B cell (primary cell): ENCODE data around the gene CYP4F22. TPM values are rescaled to one million over a fixed set of nuclear protein-coding genes. Genes with fewer than 3 reads are reported as not detected.

Experiments
- ATAC-seq: fragments of 200-7000 bp; cut with Tn5 transposase; one replicate; pipeline ENCODE4 v1.10.0; 2021; ENCODE audit warnings: low read depth, mild to moderate bottlenecking, moderate number of reproducible peaks, moderate library complexity
- CTCF ChIA-PET: fragments of 350-600 bp; sonication (Branson Sonifier 250); formaldehyde crosslinking; loops from one replicate; lab custom pipeline; 2021; ENCODE audit warnings: antibody characterized with exemption, inconsistent platforms; lab: Charles Lee
- POLR2A ChIA-PET: fragments of 350-600 bp; sonication (Branson Sonifier 250); formaldehyde crosslinking; loops from one replicate; lab custom pipeline; 2021; ENCODE audit warnings: antibody characterized with exemption; lab: Charles Lee
- DNase-seq: peaks from one replicate; pipeline ENCODE4 v3.0.0; 2013
- H2AFZ ChIP-seq: 2 replicates; pipeline ENCODE4 v1.6.1; 2012; ENCODE audit warnings: mild to moderate bottlenecking, low read depth, low read length; ENCODE audit not compliant: insufficient read depth, poor library complexity, severe bottlenecking
- H3K27ac ChIP-seq, 2 donors: 1 replicate in 1 of 2; 2 replicates in 1 of 2; pipeline ENCODE4 v1.5.1; 2012 to 2013; ENCODE audit warnings: low read length in 2 of 2, mild to moderate bottlenecking in 2 of 2, moderate library complexity in 1 of 2
- H3K27me3 ChIP-seq, 4 experiments: fragments of 200-600 bp in 1 of 4; sonication (generic) in 1 of 4; replicated peaks in 1 of 4; 1 replicate in 2 of 4; 2 replicates in 2 of 4; pipeline versions ENCODE4 v1.6.1 to v1.7.0; 2013 to 2016; ENCODE audit warnings: low read length in 3 of 4, mild to moderate bottlenecking in 2 of 4, mixed read lengths in 1 of 4, moderate library complexity in 1 of 4; ENCODE audit not compliant: insufficient read depth in 4 of 4, control insufficient read depth in 3 of 4; ENCODE audit errors: control extremely low read depth in 1 of 4
- H3K36me3 ChIP-seq, 2 experiments: replicated peaks in 1 of 2; 1 replicate in 1 of 2; 2 replicates in 1 of 2; pipeline versions ENCODE4 v1.6.1 to v1.7.1; 2013; ENCODE audit warnings: low read length in 1 of 2; ENCODE audit not compliant: insufficient read depth in 2 of 2, control insufficient read depth in 1 of 2; ENCODE audit errors: control extremely low read depth in 1 of 2, extremely low read depth in 1 of 2
- H3K4me1 ChIP-seq, 2 donors: fragments of 200-600 bp in 1 of 2; sonication (generic) in 1 of 2; 1 replicate in 1 of 2; 2 replicates in 1 of 2; pipeline versions ENCODE4 v1.5.1 to v1.6.1; 2013 to 2017; ENCODE audit warnings: low read length in 2 of 2; ENCODE audit not compliant: control insufficient read depth in 2 of 2, insufficient read depth in 2 of 2
- H3K4me2 ChIP-seq: replicated peaks from 2 replicates; pipeline ENCODE3; 2012; ENCODE audit warnings: mild to moderate bottlenecking, low read depth, low read length; ENCODE audit not compliant: poor library complexity, severe bottlenecking
- H3K4me3 ChIP-seq, 5 experiments: fragments of 200-600 bp in 1 of 5; sonication (generic) in 1 of 5; 1 replicate in 3 of 5; 2 replicates in 2 of 5; pipeline versions ENCODE4 v1.5.1 to v1.7.0; 2011 to 2016; ENCODE audit warnings: low read length in 4 of 5, mild to moderate bottlenecking in 4 of 5, low read depth in 2 of 5, control low read depth in 1 of 5, moderate library complexity in 1 of 5; ENCODE audit not compliant: insufficient read depth in 1 of 5; ENCODE audit errors: control extremely low read depth in 1 of 5, extremely low read depth in 1 of 5
- H3K79me2 ChIP-seq: fragments of 200-600 bp; sonication (generic); one replicate; pipeline ENCODE4 v1.6.0; 2016; ENCODE audit warnings: low read length; ENCODE audit not compliant: control insufficient read depth, insufficient read depth
- H3K9ac ChIP-seq: fragments of 200-600 bp; sonication (generic); 2 replicates; pipeline ENCODE4 v1.6.1; 2017; ENCODE audit warnings: mild to moderate bottlenecking, low read length, moderate library complexity
- H3K9me3 ChIP-seq, 3 donors: one replicate each; pipeline versions ENCODE4 v1.6.1 to v1.7.1; 2013; ENCODE audit warnings: low read length in 2 of 3; ENCODE audit not compliant: control insufficient read depth in 2 of 3, insufficient read depth in 1 of 3; ENCODE audit errors: control extremely low read depth in 1 of 3
- H4K20me1 ChIP-seq: 2 replicates; pipeline ENCODE4 v1.6.0; 2012; ENCODE audit warnings: mild to moderate bottlenecking, low read length; ENCODE audit not compliant: insufficient read depth, control insufficient read depth, poor library complexity, severe bottlenecking
- H3K27ac Mint-ChIP-seq: one replicate; pipeline ENCODE4 v1.8.0; 2021; ENCODE audit warnings: mixed read lengths
- H3K27me3 Mint-ChIP-seq: one replicate; pipeline ENCODE4 v1.8.0; 2021; ENCODE audit warnings: mixed read lengths
- H3K4me1 Mint-ChIP-seq: one replicate; pipeline ENCODE4 v1.8.0; 2021; ENCODE audit warnings: mixed read lengths
- H3K4me3 Mint-ChIP-seq: one replicate; pipeline ENCODE4 v1.8.0; 2021; ENCODE audit warnings: mixed read lengths
- H3K9me3 Mint-ChIP-seq: one replicate; pipeline ENCODE4 v1.8.0; 2022; ENCODE audit warnings: mixed read lengths; ENCODE audit not compliant: insufficient read depth
- EZH2 ChIP-seq: IDR thresholded peaks from 2 replicates; pipeline ENCODE4 v1.6.1; 2012; ENCODE audit warnings: borderline replicate concordance, low read depth, mild to moderate bottlenecking, moderate library complexity, low read length; ENCODE audit not compliant: insufficient read depth, poor library complexity, severe bottlenecking
- whole genome bisulfite sequencing: methylation state at CpG from one replicate; pipeline ENCODE4 v1.1.5; 2013; ENCODE audit warnings: missing lambda C conversion rate; ENCODE audit not compliant: insufficient coverage; 5-methylcytosine and 5-hydroxymethylcytosine counted together
- intact Hi-C: fragments of 100-400 bp; cut with micrococcal nuclease; formaldehyde crosslinking; loops from one replicate; pipeline ENCODE4 v1.10.0; 2022
- polyA plus RNA-seq: library from polyadenylated mRNA; depleted of rRNA; stranded (reverse); fragments of >200 nt; gene quantifications from 2 replicates; pipeline ENCODE4 v1.2.3, GENCODE V29; 2012
- total RNA-seq, 2 donors: library from RNA; stranded (reverse); fragments of 120-200 nt in 1 of 2; gene quantifications; 1 replicate in 1 of 2; 2 replicates in 1 of 2; pipeline versions ENCODE4 v1.2.3 to v1.2.4, GENCODE V29; 2013 to 2022
- TF ChIP-seq, protein P1 (sequence below): fragments of 200-600 bp; IDR thresholded peaks from one replicate; pipeline ENCODE4 v1.8.0; 2022; ENCODE audit warnings: antibody characterized with exemption, mild to moderate bottlenecking

Gene CYP4F22
- total and polyA plus RNA-seq, 2 donors (not counting 1 experiment from before 2014, with no cell fraction given): 0.03 TPM; not detected in 1

DNA sequence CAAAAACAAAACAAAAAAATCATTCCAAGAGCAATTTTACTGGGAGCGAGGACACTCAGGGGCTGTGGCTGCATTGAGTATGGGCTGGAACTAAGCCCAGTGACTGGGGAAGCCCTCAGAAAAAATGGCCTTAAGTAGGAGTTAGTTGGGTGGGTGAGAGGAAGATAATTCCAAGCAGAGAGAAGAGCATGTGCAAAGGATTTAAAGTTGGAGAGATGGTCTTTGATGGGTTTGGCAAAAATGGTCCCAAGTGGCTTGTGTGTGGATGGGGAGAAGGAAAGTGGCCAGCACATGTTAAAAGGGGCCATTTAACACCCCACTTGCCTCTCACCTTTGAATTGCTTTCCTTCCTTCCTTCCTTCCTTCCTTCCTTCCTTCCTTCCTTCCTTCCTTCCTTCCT, 6.7 kb upstream of the CYP4F22 start:
- no peak overlapping the region for H3K4me3 ChIP-seq
- ChIA-PET POLR2A (no interaction called here), CTCF (no interaction called here)
- no peaks in the 10 kb centered on the region for H3K36me3 ChIP-seq
- H3K27me3 ChIP-seq: peaks cover 0 to 14% (median 0%) of the 10 kb centered on the region in 4 experiments
- no peaks in the 10 kb centered on the region for H3K4me1 Mint-ChIP-seq
- H3K9me3 ChIP-seq: peaks cover 0 to 13% (median 0%) of the 10 kb centered on the region in 3 donors
- no peak overlapping the region for H3K9ac ChIP-seq
- peaks cover 30% of the 10 kb centered on the region for H3K27me3 Mint-ChIP-seq
- H3K27ac ChIP-seq: no peak overlapping the region
- H2AFZ ChIP-seq: no peak overlapping the region
- ATAC-seq (no peak), DNase-seq (no peak)
- H3K27ac Mint-ChIP-seq: no peak overlapping the region
- no peak for TF ChIP-seq EZH2
- TF ChIP-seq, protein P1, sequence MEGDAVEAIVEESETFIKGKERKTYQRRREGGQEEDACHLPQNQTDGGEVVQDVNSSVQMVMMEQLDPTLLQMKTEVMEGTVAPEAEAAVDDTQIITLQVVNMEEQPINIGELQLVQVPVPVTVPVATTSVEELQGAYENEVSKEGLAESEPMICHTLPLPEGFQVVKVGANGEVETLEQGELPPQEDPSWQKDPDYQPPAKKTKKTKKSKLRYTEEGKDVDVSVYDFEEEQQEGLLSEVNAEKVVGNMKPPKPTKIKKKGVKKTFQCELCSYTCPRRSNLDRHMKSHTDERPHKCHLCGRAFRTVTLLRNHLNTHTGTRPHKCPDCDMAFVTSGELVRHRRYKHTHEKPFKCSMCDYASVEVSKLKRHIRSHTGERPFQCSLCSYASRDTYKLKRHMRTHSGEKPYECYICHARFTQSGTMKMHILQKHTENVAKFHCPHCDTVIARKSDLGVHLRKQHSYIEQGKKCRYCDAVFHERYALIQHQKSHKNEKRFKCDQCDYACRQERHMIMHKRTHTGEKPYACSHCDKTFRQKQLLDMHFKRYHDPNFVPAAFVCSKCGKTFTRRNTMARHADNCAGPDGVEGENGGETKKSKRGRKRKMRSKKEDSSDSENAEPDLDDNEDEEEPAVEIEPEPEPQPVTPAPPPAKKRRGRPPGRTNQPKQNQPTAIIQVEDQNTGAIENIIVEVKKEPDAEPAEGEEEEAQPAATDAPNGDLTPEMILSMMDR: no peak
- H3K9me3 Mint-ChIP-seq: peaks cover 3% of the 10 kb centered on the region
- intact Hi-C loops: no loop called here
- H3K79me2 ChIP-seq: no peaks in the 10 kb centered on the region
- H4K20me1 ChIP-seq: no peaks in the 10 kb centered on the region
- no peaks in the 10 kb centered on the region for H3K4me1 ChIP-seq
- no peak overlapping the region for H3K4me2 ChIP-seq
- H3K4me3 Mint-ChIP-seq: no peak overlapping the region
- 100% methylated on average over 1 of the region's 1 CpG for WGBS

DNA sequence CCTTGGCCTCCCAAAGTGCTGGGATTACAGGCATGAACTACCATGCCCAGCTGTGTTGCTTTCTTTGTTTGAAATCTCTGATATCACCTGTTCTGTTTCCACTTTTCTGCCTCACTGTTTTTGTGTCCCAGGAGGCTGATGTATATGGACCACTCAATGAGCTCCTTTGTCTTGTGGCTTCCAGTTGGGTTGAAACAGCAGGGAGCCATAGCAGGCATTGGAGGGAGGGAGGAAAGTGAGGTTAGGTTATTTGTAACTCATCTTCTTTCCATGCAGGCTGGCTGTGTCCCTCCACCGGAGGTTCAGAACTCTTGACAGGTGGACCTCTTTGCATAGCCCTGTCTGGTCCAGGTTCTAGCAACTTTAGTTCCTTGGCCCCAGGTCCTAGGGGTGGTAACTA, 6.1 kb upstream of the CYP4F22 start:
- Histone ChIP-seq H3K27me3 (peaks cover 0 to 18% (median 0%) of the 10 kb centered on the region in 4 experiments), H3K79me2 (no peaks in the 10 kb centered on the region), H2AFZ (no peak overlapping the region), H3K4me2 (no peak overlapping the region), H3K9me3 (peaks cover 0 to 15% (median 0%) of the 10 kb centered on the region in 3 donors), H3K4me3 (no peak overlapping the region), H3K36me3 (no peaks in the 10 kb centered on the region), H3K27ac (no peak overlapping the region), H3K9ac (no peak overlapping the region), H3K4me1 (no peaks in the 10 kb centered on the region), H4K20me1 (no peaks in the 10 kb centered on the region)
- Mint-ChIP-seq H3K4me1 (no peaks in the 10 kb centered on the region), H3K9me3 (peaks cover 3% of the 10 kb centered on the region), H3K4me3 (no peak overlapping the region), H3K27me3 (peaks cover 35% of the 10 kb centered on the region), H3K27ac (no peak overlapping the region)
- ChIA-PET POLR2A (no interaction called here), CTCF (no interaction called here)
- intact Hi-C loops: no loop called here
- no peak for DNase-seq
- ATAC-seq: no peak
- TF ChIP-seq, protein P1: no peak
- no peak for TF ChIP-seq EZH2
- WGBS: no CpG with 5 or more reads among the region's 1 CpG
